B cell (primary cell): Measurements from ENCODE around the gene PRKCZ.

Experiments
- EZH2 ChIP-seq: IDR thresholded peaks from 2 replicates; pipeline ENCODE4 v1.6.1; 2012; ENCODE audit warnings: borderline replicate concordance, low read depth, mild to moderate bottlenecking, moderate library complexity, low read length; ENCODE audit not compliant: insufficient read depth, poor library complexity, severe bottlenecking
- TF ChIP-seq, protein P1 (sequence below): fragments of 200-600 bp; IDR thresholded peaks from one replicate; pipeline ENCODE4 v1.8.0; 2022; ENCODE audit warnings: antibody characterized with exemption, mild to moderate bottlenecking

GRCh38 chr1:2028870-2029560 is 21.2 kb upstream of the PRKCZ start:
- TF ChIP-seq, protein P1, sequence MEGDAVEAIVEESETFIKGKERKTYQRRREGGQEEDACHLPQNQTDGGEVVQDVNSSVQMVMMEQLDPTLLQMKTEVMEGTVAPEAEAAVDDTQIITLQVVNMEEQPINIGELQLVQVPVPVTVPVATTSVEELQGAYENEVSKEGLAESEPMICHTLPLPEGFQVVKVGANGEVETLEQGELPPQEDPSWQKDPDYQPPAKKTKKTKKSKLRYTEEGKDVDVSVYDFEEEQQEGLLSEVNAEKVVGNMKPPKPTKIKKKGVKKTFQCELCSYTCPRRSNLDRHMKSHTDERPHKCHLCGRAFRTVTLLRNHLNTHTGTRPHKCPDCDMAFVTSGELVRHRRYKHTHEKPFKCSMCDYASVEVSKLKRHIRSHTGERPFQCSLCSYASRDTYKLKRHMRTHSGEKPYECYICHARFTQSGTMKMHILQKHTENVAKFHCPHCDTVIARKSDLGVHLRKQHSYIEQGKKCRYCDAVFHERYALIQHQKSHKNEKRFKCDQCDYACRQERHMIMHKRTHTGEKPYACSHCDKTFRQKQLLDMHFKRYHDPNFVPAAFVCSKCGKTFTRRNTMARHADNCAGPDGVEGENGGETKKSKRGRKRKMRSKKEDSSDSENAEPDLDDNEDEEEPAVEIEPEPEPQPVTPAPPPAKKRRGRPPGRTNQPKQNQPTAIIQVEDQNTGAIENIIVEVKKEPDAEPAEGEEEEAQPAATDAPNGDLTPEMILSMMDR, result no peak
- no peak for TF ChIP-seq EZH2
